Lower leg skin (tissue), 3 donors: Measurements from ENCODE around the gene JPH2.

Experiments used
- CTCF ChIP-seq, 3 donors: fragments of 450-650 bp; IDR thresholded peaks; one replicate each; pipeline ENCODE4 v1.5.1; 2016; ENCODE audit warnings: antibody characterized with exemption in 3 of 3, mild to moderate bottlenecking in 3 of 3, moderate library complexity in 2 of 3
- POLR2A ChIP-seq, 2 donors: fragments of 450-650 bp; IDR thresholded peaks; one replicate each; pipeline ENCODE4 v1.6.1; 2016 to 2017; ENCODE audit warnings: antibody characterized with exemption in 2 of 2, mild to moderate bottlenecking in 1 of 2, moderate library complexity in 1 of 2

GRCh38 chr20:44166477-44166876 is 20.5 kb downstream of the JPH2 start:
- TF ChIP-seq CTCF (IDR thresholded peaks at IDR 0.05) (no peak), POLR2A (IDR thresholded peaks at IDR 0.05) (no peak)
